Endothelial cell of umbilical vein (primary cell): ENCODE results near the gene CLEC2B. TPM values are rescaled to one million over a fixed set of nuclear protein-coding genes. Genes with fewer than 3 reads are reported as not detected.

Experiments
- BruUV-seq: library from RNA; stranded (reverse); fragments of 400-500 nt; replicated peaks from 2 replicates; lab custom pipeline; 2021; lab: Mats Ljungman, UMichigan
- CTCF ChIA-PET: fragments of 300-600, 350-600 bp; sonication (Branson Sonifier 250); formaldehyde crosslinking; loops from one replicate; lab custom pipeline; 2021; ENCODE audit warnings: antibody characterized with exemption, inconsistent platforms; lab: Charles Lee
- POLR2A ChIA-PET: fragments of 300-600, 350-600 bp; sonication (Branson Sonifier 250); formaldehyde crosslinking; loops from one replicate; lab custom pipeline; 2021; ENCODE audit warnings: antibody characterized with exemption, inconsistent platforms; lab: Charles Lee
- DNase-seq: peaks from one replicate; pipeline ENCODE4 v3.0.0-alpha.2; 2011; ENCODE audit warnings: low read depth, low spot score
- FAIRE-seq: peaks from 2 replicates; lab custom pipeline; 2011; peaks lifted over from hg19 to GRCh38; lab: Jason Lieb, UNC
- H2AFZ ChIP-seq: 2 replicates; pipeline ENCODE4 v1.6.0; 2012; ENCODE audit warnings: low read depth, low read length, control low read depth, inconsistent platforms
- H3K27ac ChIP-seq: 2 replicates; pipeline ENCODE4 v1.5.1; 2011; ENCODE audit warnings: low read depth, mild to moderate bottlenecking, control low read depth, low read length, moderate library complexity; ENCODE audit not compliant: insufficient read depth
- H3K27me3 ChIP-seq, 2 experiments: 2 replicates each; pipeline versions ENCODE4 v1.6.0 to v1.6.1; 2011; ENCODE audit warnings: low read length in 2 of 2, mixed read lengths in 1 of 2; ENCODE audit not compliant: control insufficient read depth in 2 of 2, insufficient read depth in 2 of 2
- H3K36me3 ChIP-seq, 2 experiments: 2 replicates in 1 of 2; 3 replicates in 1 of 2; pipeline ENCODE4 v1.5.1; 2011; ENCODE audit warnings: low read length in 2 of 2, mild to moderate bottlenecking in 1 of 2, moderate library complexity in 1 of 2; ENCODE audit not compliant: control insufficient read depth in 2 of 2, insufficient read depth in 2 of 2; ENCODE audit errors: extremely low read depth in 1 of 2
- H3K4me1 ChIP-seq: 3 replicates; pipeline ENCODE4 v1.5.1; 2011; ENCODE audit warnings: mild to moderate bottlenecking, low read length; ENCODE audit not compliant: control insufficient read depth, insufficient read depth; ENCODE audit errors: extremely low read depth
- H3K4me2 ChIP-seq: 2 replicates; pipeline ENCODE4 v1.6.1; 2011; ENCODE audit warnings: low read length, control low read depth, mixed read lengths; ENCODE audit not compliant: insufficient read depth
- H3K4me3 ChIP-seq, 3 experiments: fragments of 200-600 bp in 1 of 3; sonication (generic), shearing (Covaris generic) in 1 of 3; replicated peaks in 1 of 3; 2 replicates each; pipeline ENCODE4 v1.5.1; 2011 to 2016; ENCODE audit warnings: control low read depth in 3 of 3, low read length in 3 of 3, mild to moderate bottlenecking in 2 of 3, inconsistent platforms in 1 of 3, low read depth in 1 of 3, moderate library complexity in 1 of 3; ENCODE audit not compliant: insufficient read depth in 1 of 3
- H3K79me2 ChIP-seq: 2 replicates; pipeline ENCODE4 v1.6.0; 2012; ENCODE audit warnings: low read length, inconsistent platforms; ENCODE audit not compliant: control insufficient read depth, insufficient read depth
- H3K9ac ChIP-seq: replicated peaks from 2 replicates; pipeline ENCODE3; 2011; ENCODE audit warnings: low read length, control low read depth; ENCODE audit not compliant: insufficient read depth; ENCODE audit errors: extremely low read depth
- H3K9me1 ChIP-seq: replicated peaks from 3 replicates; pipeline ENCODE4 v1.6.0; 2011; ENCODE audit warnings: mild to moderate bottlenecking, low read length; ENCODE audit not compliant: control insufficient read depth, insufficient read depth; ENCODE audit errors: extremely low read depth
- H3K9me3 ChIP-seq: replicated peaks from 2 replicates; pipeline ENCODE4 v1.5.1; 2012; ENCODE audit warnings: low read length, inconsistent platforms; ENCODE audit not compliant: control insufficient read depth, insufficient read depth
- H4K20me1 ChIP-seq: replicated peaks from 2 replicates; pipeline ENCODE3; 2011; ENCODE audit warnings: mild to moderate bottlenecking, low read length; ENCODE audit not compliant: control insufficient read depth, insufficient read depth; ENCODE audit errors: extremely low read depth
- EZH2 ChIP-seq: IDR thresholded peaks from 2 replicates; pipeline ENCODE4 v1.6.1; 2012; ENCODE audit warnings: borderline replicate concordance, low read depth, mild to moderate bottlenecking, moderate library complexity, low read length, inconsistent platforms; ENCODE audit not compliant: severe bottlenecking
- FOS ChIP-seq: IDR thresholded peaks from 2 replicates; pipeline ENCODE4 v1.6.1; 2011; ENCODE audit warnings: mild to moderate bottlenecking, low read length, moderate library complexity, borderline replicate concordance; ENCODE audit not compliant: insufficient read depth
- JUN ChIP-seq: IDR thresholded peaks from 2 replicates; pipeline ENCODE4 v1.6.1; 2011; ENCODE audit warnings: borderline replicate concordance, low read depth; ENCODE audit not compliant: insufficient read length, insufficient read depth
- MYC ChIP-seq: IDR thresholded peaks from one replicate; pipeline ENCODE4 v1.6.1; 2011; ENCODE audit warnings: mild to moderate bottlenecking, low read depth, low read length
- POLR2A ChIP-seq: IDR thresholded peaks from 2 replicates; pipeline ENCODE4 v1.6.1; 2012; ENCODE audit warnings: low read depth, mild to moderate bottlenecking, control low read depth, low read length
- POLR2AphosphoS5 ChIP-seq: IDR thresholded peaks from 2 replicates; pipeline ENCODE4 v1.6.1; 2012; ENCODE audit warnings: low read depth, mild to moderate bottlenecking, control low read depth, low read length, moderate library complexity; ENCODE audit not compliant: insufficient read depth
- dilution Hi-C: fragments of 300-500 bp; cut with MboI; formaldehyde crosslinking; loops from one replicate; pipeline ENCODE4 v1.15.0; 2019; ENCODE audit warnings: low sequenced_read_pairs; ENCODE audit not compliant: extremely low pct_ligation_motif_present
- intact Hi-C: fragments of 100-400 bp; cut with micrococcal nuclease; formaldehyde crosslinking; loops from one replicate; pipeline ENCODE4 v1.10.0; 2022
- polyA plus RNA-seq, 4 experiments: library from polyadenylated mRNA; depleted of rRNA in 3 of 4; stranded (reverse) in 3 of 4; unstranded in 1 of 4; fragments of >200 nt; gene quantifications; 2 replicates each; pipeline versions ENCODE4 v1.2.1 to v1.2.3, GENCODE V29; 2011 to 2012; ENCODE audit warnings: missing spikeins in 1 of 4
- total RNA-seq: library from RNA; stranded (reverse); gene quantifications from 2 replicates; pipeline ENCODE4 v1.2.3, GENCODE V29; 2021
- TF ChIP-seq, protein P1 (sequence below), 2 donors: IDR thresholded peaks; 1 replicate in 1 of 2; 2 replicates in 1 of 2; pipeline ENCODE4 v1.5.1; 2011; ENCODE audit warnings: low read length in 2 of 2, mild to moderate bottlenecking in 2 of 2, moderate library complexity in 2 of 2, control low read depth in 1 of 2, inconsistent platforms in 1 of 2, low read depth in 1 of 2; ENCODE audit not compliant: insufficient read depth in 1 of 2; ENCODE audit errors: extremely low read depth in 1 of 2
- TF ChIP-seq, protein P2 (sequence below): IDR thresholded peaks from 2 replicates; pipeline ENCODE4 v1.6.1; 2011; ENCODE audit not compliant: insufficient read depth, insufficient read length

CLEC2B gene
- total and polyA plus RNA-seq, 2 donors (not counting 3 experiments of a cell fraction or from before 2014, with no cell fraction given) = 6.7 to 18.3 TPM

DNA sequence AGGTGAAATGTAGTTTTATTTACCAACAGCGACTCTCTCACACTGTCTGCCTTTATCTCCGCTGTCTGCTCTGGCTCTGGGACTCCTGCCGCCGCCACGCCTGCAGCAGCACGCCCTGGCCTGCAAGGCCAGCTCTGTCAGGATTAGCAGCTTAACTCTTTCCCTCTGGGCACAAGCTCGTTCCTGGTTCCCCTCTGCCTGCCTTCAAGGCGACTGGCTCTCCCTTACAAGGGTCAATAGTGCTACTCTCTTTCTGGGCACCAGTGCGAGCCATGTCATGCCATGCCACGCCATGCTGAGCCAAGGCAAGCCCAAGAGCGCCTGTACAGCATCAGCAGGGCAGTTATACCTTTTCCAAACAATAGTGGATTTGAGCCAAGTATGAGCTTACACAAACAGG lies 3.6 kb upstream of the CLEC2B start:
- CTCF ChIA-PET = interaction anchor here (1.0 kb wide), 1 partner anchor 52 kb away, joined by 5 read pairs; no protein-coding TSS in a partner anchor
- DNase-seq (no peak), FAIRE-seq (no peak)
- TF ChIP-seq, protein P1, sequence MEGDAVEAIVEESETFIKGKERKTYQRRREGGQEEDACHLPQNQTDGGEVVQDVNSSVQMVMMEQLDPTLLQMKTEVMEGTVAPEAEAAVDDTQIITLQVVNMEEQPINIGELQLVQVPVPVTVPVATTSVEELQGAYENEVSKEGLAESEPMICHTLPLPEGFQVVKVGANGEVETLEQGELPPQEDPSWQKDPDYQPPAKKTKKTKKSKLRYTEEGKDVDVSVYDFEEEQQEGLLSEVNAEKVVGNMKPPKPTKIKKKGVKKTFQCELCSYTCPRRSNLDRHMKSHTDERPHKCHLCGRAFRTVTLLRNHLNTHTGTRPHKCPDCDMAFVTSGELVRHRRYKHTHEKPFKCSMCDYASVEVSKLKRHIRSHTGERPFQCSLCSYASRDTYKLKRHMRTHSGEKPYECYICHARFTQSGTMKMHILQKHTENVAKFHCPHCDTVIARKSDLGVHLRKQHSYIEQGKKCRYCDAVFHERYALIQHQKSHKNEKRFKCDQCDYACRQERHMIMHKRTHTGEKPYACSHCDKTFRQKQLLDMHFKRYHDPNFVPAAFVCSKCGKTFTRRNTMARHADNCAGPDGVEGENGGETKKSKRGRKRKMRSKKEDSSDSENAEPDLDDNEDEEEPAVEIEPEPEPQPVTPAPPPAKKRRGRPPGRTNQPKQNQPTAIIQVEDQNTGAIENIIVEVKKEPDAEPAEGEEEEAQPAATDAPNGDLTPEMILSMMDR (IDR thresholded peaks at IDR 0.05; ENCODE audit: extremely low read depth in 1 of 2, insufficient read depth in 1 of 2, low read depth in 1 of 2, low read length in 2 of 2) = no peak
- no peak for TF ChIP-seq POLR2A
- TF ChIP-seq MYC = no peak
- TF ChIP-seq POLR2AphosphoS5 = no peak
- TF ChIP-seq, protein P2, sequence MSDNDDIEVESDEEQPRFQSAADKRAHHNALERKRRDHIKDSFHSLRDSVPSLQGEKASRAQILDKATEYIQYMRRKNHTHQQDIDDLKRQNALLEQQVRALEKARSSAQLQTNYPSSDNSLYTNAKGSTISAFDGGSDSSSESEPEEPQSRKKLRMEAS = no peak
- TF ChIP-seq JUN = no peak
- TF ChIP-seq FOS = no peak
- TF ChIP-seq EZH2 = no peak
- Histone ChIP-seq H3K79me2 (peaks cover 6% of the 10 kb centered on the region), H3K4me2 (no peak overlapping the region), H3K4me3 (no peak overlapping the region), H3K27ac (no peak overlapping the region), H3K36me3 (no peaks in the 10 kb centered on the region), H3K9me1 (no peaks in the 10 kb centered on the region), H3K9ac (no peak overlapping the region), H3K4me1 (peaks cover 24% of the 10 kb centered on the region), H3K9me3 (no peaks in the 10 kb centered on the region), H3K27me3 (no peaks in the 10 kb centered on the region), H4K20me1 (no peaks in the 10 kb centered on the region), H2AFZ (no peak overlapping the region)
- BruUV-seq = no TSS peak
- dilution Hi-C loops (no loop called here), intact Hi-C loops (no loop called here)
- POLR2A ChIA-PET = no interaction called here
